ENCODE measurements around the gene XBP1. TPM values are rescaled to one million over a fixed set of nuclear protein-coding genes. Genes with fewer than 3 reads are reported as not detected.

Gene XBP1
- total and polyA plus RNA-seq, 10 of the 15 experiments (the other 5 are each of a cell fraction or from before 2014, with no cell fraction given), result 44.5 to 313 (median 149) TPM

- TF ChIP-seq MTA3 (IDR thresholded peaks at IDR 0.05; ENCODE audit: borderline replicate concordance, low read length), result peak; percentile 82
- TF ChIP-seq NR2F1 (conservative IDR thresholded peaks at IDR 0.05), result peak; percentile 59; the same call in 1 of the 2 replicates
- no peak for TF ChIP-seq SIN3A (IDR thresholded peaks at IDR 0.05; ENCODE audit: low read depth, low read length)
- TF ChIP-seq ZBED1 (IDR thresholded peaks at IDR 0.05; ENCODE audit: borderline replicate concordance), result peak; percentile 88; the same call in 1 of the 2 replicates
- peak; percentile 79 for TF ChIP-seq MEF2B (IDR thresholded peaks at IDR 0.05; ENCODE audit: partially characterized antibody, poor library complexity, severe bottlenecking)
- no peak for TF ChIP-seq RAD21 (IDR thresholded peaks at IDR 0.05; ENCODE audit: insufficient read depth, low read depth, low read length)
- TF ChIP-seq HDAC6 (IDR thresholded peaks at IDR 0.05; ENCODE audit: unreplicated experiment), result no peak
- TF ChIP-seq ZNF207 (IDR thresholded peaks at IDR 0.05; ENCODE audit: borderline replicate concordance), result no peak
- TF ChIP-seq CHD1 (IDR thresholded peaks at IDR 0.05; ENCODE audit: low read depth, low read length), result no peak
- peak; percentile 94 for TF ChIP-seq ATF2 (IDR thresholded peaks at IDR 0.05; ENCODE audit: low read length)
- TF ChIP-seq GABPA (IDR thresholded peaks at IDR 0.05; ENCODE audit: low read depth), result peak; percentile 73
- TF ChIP-seq PKNOX1 (IDR thresholded peaks at IDR 0.05), result no peak
- no peak for TF ChIP-seq SREBF1 (IDR thresholded peaks at IDR 0.05; ENCODE audit: low read length)
- TF ChIP-seq BHLHE40 (IDR thresholded peaks at IDR 0.05; ENCODE audit: borderline replicate concordance in 1 of 2, low read depth in 2 of 2, low read length in 1 of 2), result no peak
- no peak for TF ChIP-seq ZBTB4 (CRISPR knock-in tag; IDR thresholded peaks at IDR 0.05)
- TF ChIP-seq GATAD2B (conservative IDR thresholded peaks at IDR 0.05; ENCODE audit: low read depth), result no peak
- TF ChIP-seq SMAD5 (IDR thresholded peaks at IDR 0.05; ENCODE audit: low read depth), result no peak
- TF ChIP-seq ZNF687 (IDR thresholded peaks at IDR 0.05), result no peak
- no peak for TF ChIP-seq TARDBP (IDR thresholded peaks at IDR 0.05; ENCODE audit: borderline replicate concordance)
- no peak for TF ChIP-seq EGR1 (IDR thresholded peaks at IDR 0.05; ENCODE audit: borderline replicate concordance in 1 of 2, low read depth in 2 of 2, low read length in 2 of 2)
- 0 out of 3 replicates have a peak, but pooled peaks have one; percentile 13 for TF ChIP-seq POU2F2 (IDR thresholded peaks at IDR 0.05; ENCODE audit: borderline replicate concordance, low read depth, low read length)
These were observed 8.4 kb downstream of the XBP1 start (continued) for GRCh38 chr22:28791841-28792490.

Data from GM12878 (cell line).